CD4-positive, CD25-positive, alpha-beta regulatory T cell (primary cell): ENCODE results near the gene ZEB1. TPM values are rescaled to one million over a fixed set of nuclear protein-coding genes. Genes with fewer than 3 reads are reported as not detected.

Experiments
- ATAC-seq, 2 donors: fragments of 150-1000 bp; cut with Tn5 transposase; one replicate each; pipeline ENCODE4 v1.10.0; 2021; ENCODE audit warnings: low read depth in 2 of 2, moderate number of reproducible peaks in 2 of 2, moderate library complexity in 1 of 2
- DNase-seq, 3 donors: peaks; one replicate each; pipeline versions ENCODE4 v3.0.0 to v3.0.0-alpha.2; 2012 to 2022; ENCODE audit warnings: mixed read lengths in 1 of 3
- H3K27ac ChIP-seq: one replicate; pipeline ENCODE4 v1.7.0; 2013; ENCODE audit warnings: mild to moderate bottlenecking, low read length; ENCODE audit not compliant: insufficient read depth, poor library complexity, severe bottlenecking
- H3K27me3 ChIP-seq: one replicate; pipeline ENCODE4 v1.7.0; 2013; ENCODE audit warnings: low read length; ENCODE audit not compliant: control insufficient read depth, insufficient read depth
- H3K36me3 ChIP-seq: one replicate; pipeline ENCODE4 v1.7.0; 2013; ENCODE audit warnings: mild to moderate bottlenecking, low read length, moderate library complexity; ENCODE audit not compliant: control insufficient read depth, insufficient read depth
- H3K4me1 ChIP-seq: 2 replicates; pipeline ENCODE4 v1.7.0; 2013; ENCODE audit warnings: mild to moderate bottlenecking, low read length; ENCODE audit not compliant: insufficient read depth, control insufficient read depth, poor library complexity, severe bottlenecking
- H3K4me3 ChIP-seq: one replicate; pipeline ENCODE4 v1.7.0; 2013; ENCODE audit warnings: low read depth, mild to moderate bottlenecking, low read length, moderate library complexity
- H3K9me3 ChIP-seq, 2 experiments: 1 replicate in 1 of 2; 2 replicates in 1 of 2; pipeline ENCODE4 v1.7.0; 2013; ENCODE audit warnings: low read length in 2 of 2, mild to moderate bottlenecking in 1 of 2, moderate library complexity in 1 of 2; ENCODE audit not compliant: control insufficient read depth in 2 of 2
- H3K27ac Mint-ChIP-seq, 3 donors: one replicate each; pipeline ENCODE4 v1.8.0; 2020 to 2022; ENCODE audit warnings: mild to moderate bottlenecking in 3 of 3, mixed read lengths in 3 of 3, moderate library complexity in 2 of 3
- H3K27me3 Mint-ChIP-seq: one replicate; pipeline ENCODE4 v1.8.0; 2022; ENCODE audit warnings: mild to moderate bottlenecking, mixed read lengths
- H3K36me3 Mint-ChIP-seq: one replicate; pipeline ENCODE4 v1.8.0; 2020; ENCODE audit warnings: mixed read lengths
- H3K4me1 Mint-ChIP-seq, 4 donors: one replicate each; pipeline ENCODE4 v1.8.0; 2020 to 2022; ENCODE audit warnings: mixed read lengths in 4 of 4, mild to moderate bottlenecking in 1 of 4
- H3K4me3 Mint-ChIP-seq, 4 donors: one replicate each; pipeline ENCODE4 v1.8.0; 2020 to 2022; ENCODE audit warnings: mild to moderate bottlenecking in 4 of 4, mixed read lengths in 4 of 4, moderate library complexity in 3 of 4
- H3K9me3 Mint-ChIP-seq, 7 donors: one replicate each; pipeline ENCODE4 v1.8.0; 2020 to 2022; ENCODE audit warnings: mixed read lengths in 7 of 7, mild to moderate bottlenecking in 3 of 7, moderate library complexity in 2 of 7
- polyA plus RNA-seq, 4 donors: library from polyadenylated mRNA; unstranded; fragments of 300-500 nt; fragmentation: Illumina TruSeq; gene quantifications; one replicate each; pipeline ENCODE4 v1.2.3, GENCODE V29; 2021
- total RNA-seq: library from RNA; stranded (reverse); gene quantifications from one replicate; pipeline ENCODE4 v1.2.3, GENCODE V29; 2022

ZEB1 gene
- total and polyA plus RNA-seq, 5 donors from 2014 or later: 26.2 to 150 (median 30.8) TPM

DNA sequence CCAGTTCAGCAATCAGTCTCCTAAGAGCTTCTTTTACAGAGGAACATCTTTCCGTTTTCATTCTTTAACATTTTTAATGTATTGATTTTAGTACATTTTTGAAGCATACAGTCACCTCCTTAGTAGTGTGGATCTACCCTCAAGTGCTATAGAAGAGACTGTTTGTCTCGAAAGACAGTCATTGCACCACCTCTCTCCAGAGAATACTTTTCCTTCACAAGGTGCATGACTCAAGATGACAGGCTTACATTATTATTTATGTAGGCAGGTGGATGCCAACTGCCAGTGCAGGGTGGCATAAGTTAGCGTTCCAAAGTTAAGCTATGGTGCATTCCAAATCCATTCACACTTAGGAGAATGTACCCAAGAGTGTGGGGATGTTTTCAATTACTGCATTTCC is 71.8 kb downstream of the ZEB1 start:
- ATAC-seq (no peak), DNase-seq (no peak)
- H3K4me1 ChIP-seq: peaks cover 15% of the 10 kb centered on the region
- peaks cover 24% of the 10 kb centered on the region for H3K36me3 Mint-ChIP-seq
- no peak overlapping the region for H3K27ac ChIP-seq
- no peak overlapping the region for H3K4me3 ChIP-seq
- no peak overlapping the region for H3K4me3 Mint-ChIP-seq
- peaks cover 17 to 43% (median 32%) of the 10 kb centered on the region in 4 donors for H3K4me1 Mint-ChIP-seq
- H3K27me3 Mint-ChIP-seq: no peaks in the 10 kb centered on the region
- no peaks in the 10 kb centered on the region for H3K9me3 Mint-ChIP-seq
- peaks cover 24% of the 10 kb centered on the region for H3K36me3 ChIP-seq
- H3K27ac Mint-ChIP-seq: no peak overlapping the region
- no peaks in the 10 kb centered on the region for H3K9me3 ChIP-seq
- no peaks in the 10 kb centered on the region for H3K27me3 ChIP-seq

DNA sequence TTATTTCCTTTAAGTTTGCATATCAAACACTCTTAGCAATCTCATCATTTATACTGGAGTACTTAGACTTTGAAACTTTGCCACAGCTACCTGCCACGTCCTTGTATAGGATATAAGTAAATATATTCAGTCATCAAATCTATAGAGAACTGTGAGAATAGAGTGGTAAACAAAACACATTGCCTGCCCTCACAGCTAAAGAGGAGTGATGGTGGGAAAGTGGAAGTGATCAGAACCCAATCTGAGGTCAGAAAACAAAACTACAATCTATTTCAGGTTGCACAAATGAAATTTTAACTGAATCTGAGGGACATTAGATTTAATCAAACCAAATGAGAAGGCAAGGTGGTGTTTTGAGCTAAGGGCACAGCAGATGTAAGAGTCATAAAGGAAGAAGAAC is 74.8 kb downstream of the ZEB1 start:
- ATAC-seq (no peak), DNase-seq (no peak)
- Histone ChIP-seq H3K4me3 (no peak overlapping the region), H3K9me3 (no peaks in the 10 kb centered on the region), H3K36me3 (peaks cover 13% of the 10 kb centered on the region), H3K27me3 (no peaks in the 10 kb centered on the region), H3K4me1 (peaks cover 21% of the 10 kb centered on the region), H3K27ac (no peak overlapping the region)
- H3K9me3 Mint-ChIP-seq: no peaks in the 10 kb centered on the region
- H3K4me3 Mint-ChIP-seq: peak overlapping the region in 1 of 4 donors; percentile 33
- peak overlapping the region in 1 of 3 donors; percentile 3 for H3K27ac Mint-ChIP-seq
- H3K4me1 Mint-ChIP-seq: peaks cover 28 to 51% (median 40%) of the 10 kb centered on the region in 4 donors
- no peaks in the 10 kb centered on the region for H3K27me3 Mint-ChIP-seq
- peaks cover 22% of the 10 kb centered on the region for H3K36me3 Mint-ChIP-seq

DNA sequence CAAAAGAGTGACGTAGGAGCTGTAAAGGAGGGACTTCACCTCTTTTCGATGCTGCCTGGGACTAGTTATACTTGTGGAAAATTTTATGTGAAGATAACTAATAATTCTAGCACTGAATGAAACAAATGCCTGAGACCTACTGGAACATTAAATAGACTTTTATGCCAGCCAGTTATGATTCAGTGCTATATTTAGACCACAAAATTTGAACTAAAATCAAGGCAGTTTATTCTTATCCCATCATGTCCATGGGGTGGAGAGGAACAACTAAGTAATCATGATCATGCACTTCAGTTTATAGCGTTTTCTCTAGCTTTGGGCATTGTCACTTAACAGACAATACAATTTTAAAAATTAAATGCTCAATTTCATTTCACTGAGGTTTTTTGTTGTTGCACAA is 76.7 kb downstream of the ZEB1 start:
- ATAC-seq (no peak), DNase-seq (no peak)
- H3K27me3 ChIP-seq: no peaks in the 10 kb centered on the region
- Mint-ChIP-seq H3K4me1 (peaks cover 40 to 59% (median 43%) of the 10 kb centered on the region in 4 donors), H3K36me3 (peaks cover 20% of the 10 kb centered on the region), H3K27me3 (no peaks in the 10 kb centered on the region), H3K4me3 (no peak overlapping the region), H3K9me3 (no peaks in the 10 kb centered on the region), H3K27ac (peak overlapping the region in 2 of 3 donors; percentile 17 to 81)
- no peak overlapping the region for H3K4me3 ChIP-seq
- H3K4me1 ChIP-seq: peaks cover 21% of the 10 kb centered on the region
- no peak overlapping the region for H3K27ac ChIP-seq
- peaks cover 3% of the 10 kb centered on the region for H3K36me3 ChIP-seq
- no peaks in the 10 kb centered on the region for H3K9me3 ChIP-seq

DNA sequence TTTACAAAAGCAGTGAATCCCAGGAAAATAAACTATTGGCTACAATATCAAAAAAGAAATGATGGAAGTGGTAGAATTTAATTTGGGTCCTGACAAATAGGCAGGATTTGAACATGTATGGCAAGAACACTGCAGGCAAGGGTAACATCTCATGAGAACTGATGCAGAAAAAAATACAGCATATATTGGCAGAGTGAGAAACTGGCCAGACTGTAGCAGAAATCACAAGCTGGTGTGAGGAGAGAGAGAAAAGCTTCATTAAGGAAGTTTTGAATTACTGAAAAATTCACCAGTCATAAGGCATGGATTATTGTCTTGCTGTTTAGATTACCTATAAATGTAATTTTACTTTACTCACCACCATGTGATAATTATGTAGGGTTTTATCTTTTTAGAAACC is 77.4 kb downstream of the ZEB1 start:
- Histone ChIP-seq H3K36me3 (no peaks in the 10 kb centered on the region), H3K27ac (no peak overlapping the region), H3K27me3 (no peaks in the 10 kb centered on the region), H3K9me3 (no peaks in the 10 kb centered on the region), H3K4me3 (no peak overlapping the region), H3K4me1 (peaks cover 19% of the 10 kb centered on the region)
- DNase-seq: no peak
- H3K27ac Mint-ChIP-seq: no peak overlapping the region
- H3K27me3 Mint-ChIP-seq: no peaks in the 10 kb centered on the region
- no peak for ATAC-seq
- no peaks in the 10 kb centered on the region for H3K9me3 Mint-ChIP-seq
- H3K4me1 Mint-ChIP-seq: peaks cover 44 to 60% (median 49%) of the 10 kb centered on the region in 4 donors
- H3K36me3 Mint-ChIP-seq: peaks cover 17% of the 10 kb centered on the region
- no peak overlapping the region for H3K4me3 Mint-ChIP-seq

DNA sequence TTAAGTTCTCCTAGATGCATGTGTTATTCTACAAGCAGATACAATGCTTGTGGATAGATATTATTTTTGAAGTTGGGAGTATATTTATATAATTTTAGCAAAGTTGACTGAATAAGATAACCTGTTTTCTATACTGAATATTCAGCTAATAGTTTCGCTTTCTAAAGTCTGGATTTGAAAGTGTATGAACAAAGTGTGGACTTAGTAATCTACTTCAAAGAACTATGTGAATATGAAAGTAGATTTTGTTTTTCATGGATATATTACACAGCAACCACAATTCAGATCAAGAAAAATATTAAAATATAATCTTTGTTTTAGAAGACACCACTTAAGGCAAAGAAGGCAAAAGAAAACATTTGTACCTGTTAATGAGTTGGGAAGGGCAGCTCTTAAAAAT is 78.8 kb downstream of the ZEB1 start:
- Histone ChIP-seq H3K27ac (no peak overlapping the region), H3K4me3 (peak overlapping the region; percentile 2), H3K9me3 (no peaks in the 10 kb centered on the region), H3K36me3 (no peaks in the 10 kb centered on the region), H3K27me3 (no peaks in the 10 kb centered on the region), H3K4me1 (peaks cover 17% of the 10 kb centered on the region)
- DNase-seq (peak in 1 of 3 donors; percentile 29), ATAC-seq (no peak)
- Mint-ChIP-seq H3K4me1 (peaks cover 49 to 68% (median 61%) of the 10 kb centered on the region in 4 donors), H3K36me3 (peaks cover 17% of the 10 kb centered on the region), H3K4me3 (no peak overlapping the region), H3K27me3 (no peaks in the 10 kb centered on the region), H3K27ac (no peak overlapping the region), H3K9me3 (no peaks in the 10 kb centered on the region)

DNA sequence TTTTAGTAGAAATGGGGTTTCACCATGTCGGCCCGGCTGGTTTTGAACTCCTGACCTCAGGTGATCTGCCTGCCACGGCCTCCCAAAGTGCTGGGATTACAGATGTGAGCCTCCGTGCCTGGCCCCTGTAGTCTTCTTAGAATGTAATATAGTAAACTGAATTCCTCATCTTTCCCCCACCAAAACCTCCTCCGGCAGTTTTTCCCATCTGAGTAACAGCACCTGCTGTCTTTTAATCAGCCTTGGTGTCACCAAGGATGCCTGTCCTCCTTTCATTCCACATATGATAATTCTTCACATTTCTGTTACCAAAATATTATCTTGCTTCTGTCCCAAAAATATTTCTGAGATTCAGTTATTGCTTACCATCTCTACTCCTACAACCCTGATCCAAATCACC is 80.2 kb downstream of the ZEB1 start:
- Mint-ChIP-seq H3K27ac (peak overlapping the region in 2 of 3 donors; percentile 1 to 19), H3K4me3 (no peak overlapping the region), H3K4me1 (peaks cover 45 to 60% (median 56%) of the 10 kb centered on the region in 4 donors), H3K27me3 (no peaks in the 10 kb centered on the region), H3K36me3 (peaks cover 11% of the 10 kb centered on the region), H3K9me3 (no peaks in the 10 kb centered on the region)
- ATAC-seq: no peak
- H3K27me3 ChIP-seq: no peaks in the 10 kb centered on the region
- no peaks in the 10 kb centered on the region for H3K9me3 ChIP-seq
- H3K4me1 ChIP-seq: peaks cover 17% of the 10 kb centered on the region
- H3K27ac ChIP-seq: no peak overlapping the region
- H3K4me3 ChIP-seq: no peak overlapping the region
- H3K36me3 ChIP-seq: no peaks in the 10 kb centered on the region
- no peak for DNase-seq

DNA sequence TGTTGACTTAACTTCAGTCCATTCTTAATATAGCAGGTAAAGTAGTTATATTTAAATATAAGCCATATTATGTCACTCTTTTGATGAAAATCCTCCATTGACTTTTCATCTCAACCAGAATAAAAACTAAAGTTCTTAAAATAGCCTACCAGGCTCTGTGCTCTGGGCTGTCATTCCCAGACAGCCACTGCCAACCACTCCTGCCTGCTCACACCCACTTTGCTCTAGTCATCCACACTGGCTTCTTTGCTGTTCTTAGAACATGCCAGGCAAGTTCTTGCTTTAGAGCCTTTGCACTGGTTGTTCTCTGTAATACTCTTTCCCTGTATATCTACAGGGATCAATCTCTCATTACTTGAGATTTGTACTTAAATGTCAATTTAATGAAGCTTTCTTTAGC is 80.6 kb downstream of the ZEB1 start:
- Histone ChIP-seq H3K36me3 (no peaks in the 10 kb centered on the region), H3K4me3 (no peak overlapping the region), H3K27ac (no peak overlapping the region), H3K27me3 (no peaks in the 10 kb centered on the region), H3K9me3 (no peaks in the 10 kb centered on the region), H3K4me1 (peaks cover 16% of the 10 kb centered on the region)
- Mint-ChIP-seq H3K4me3 (no peak overlapping the region), H3K27me3 (no peaks in the 10 kb centered on the region), H3K9me3 (no peaks in the 10 kb centered on the region), H3K36me3 (peaks cover 11% of the 10 kb centered on the region), H3K27ac (peak overlapping the region in 2 of 3 donors; percentile 19 to 74), H3K4me1 (peaks cover 46 to 60% (median 56%) of the 10 kb centered on the region in 4 donors)
- no peak for DNase-seq
- no peak for ATAC-seq

DNA sequence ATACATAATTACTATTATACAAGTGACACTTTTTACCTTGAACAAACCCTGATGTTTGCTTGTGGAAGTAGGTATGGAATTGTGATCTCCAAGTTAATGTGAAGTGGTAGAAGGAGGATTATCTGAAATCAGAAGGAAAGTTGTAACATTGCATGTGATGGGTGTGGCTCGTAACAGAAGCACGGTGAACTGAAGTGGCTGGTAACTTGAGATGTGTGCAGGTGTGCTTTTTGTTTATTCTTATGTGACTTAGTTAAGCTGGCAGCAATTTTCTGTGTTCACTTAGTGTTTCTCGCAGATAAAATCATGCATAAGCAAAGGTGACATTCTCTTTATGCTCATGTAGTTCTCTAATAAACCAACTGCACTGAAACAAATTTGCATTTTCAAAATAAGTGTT is 82.3 kb downstream of the ZEB1 start:
- H3K36me3 Mint-ChIP-seq: peaks cover 18% of the 10 kb centered on the region
- Histone ChIP-seq H3K9me3 (no peaks in the 10 kb centered on the region), H3K4me1 (peaks cover 13% of the 10 kb centered on the region), H3K4me3 (no peak overlapping the region), H3K27ac (no peak overlapping the region), H3K27me3 (no peaks in the 10 kb centered on the region), H3K36me3 (no peaks in the 10 kb centered on the region)
- ATAC-seq (no peak), DNase-seq (no peak)
- peaks cover 41 to 58% (median 50%) of the 10 kb centered on the region in 4 donors for H3K4me1 Mint-ChIP-seq
- no peak overlapping the region for H3K4me3 Mint-ChIP-seq
- peaks cover 0 to 4% (median 0%) of the 10 kb centered on the region in 7 donors for H3K9me3 Mint-ChIP-seq
- peak overlapping the region in 1 of 3 donors; percentile 39 for H3K27ac Mint-ChIP-seq
- no peaks in the 10 kb centered on the region for H3K27me3 Mint-ChIP-seq
